GM13977 (cell line): ENCODE results near the gene MAK.
A peak's percentile ranks its signal among the peaks of the same experiment; 100 is the strongest.

ENCODE experiments used
- DNase-seq: peaks from one replicate; pipeline ENCODE4 v3.0.0; 2012; ENCODE audit warnings: low spot score
- in situ Hi-C: fragments of 300-500 bp; cut with MboI; formaldehyde crosslinking; loops from one replicate; pipeline ENCODE4 v1.12.0; 2022; ENCODE audit warnings: low sequenced_read_pairs, low pct_unique_long_range_greater_than_20kb, mixed read lengths, inconsistent platforms; ENCODE audit not compliant: unreplicated experiment
- TF ChIP-seq, protein P1 (sequence below): IDR thresholded peaks from 2 replicates; pipeline ENCODE4 v1.5.1; 2012; ENCODE audit warnings: mild to moderate bottlenecking, control low read depth; ENCODE audit not compliant: insufficient read depth; ENCODE audit errors: extremely low read depth, missing control alignments

MAK gene

DNA sequence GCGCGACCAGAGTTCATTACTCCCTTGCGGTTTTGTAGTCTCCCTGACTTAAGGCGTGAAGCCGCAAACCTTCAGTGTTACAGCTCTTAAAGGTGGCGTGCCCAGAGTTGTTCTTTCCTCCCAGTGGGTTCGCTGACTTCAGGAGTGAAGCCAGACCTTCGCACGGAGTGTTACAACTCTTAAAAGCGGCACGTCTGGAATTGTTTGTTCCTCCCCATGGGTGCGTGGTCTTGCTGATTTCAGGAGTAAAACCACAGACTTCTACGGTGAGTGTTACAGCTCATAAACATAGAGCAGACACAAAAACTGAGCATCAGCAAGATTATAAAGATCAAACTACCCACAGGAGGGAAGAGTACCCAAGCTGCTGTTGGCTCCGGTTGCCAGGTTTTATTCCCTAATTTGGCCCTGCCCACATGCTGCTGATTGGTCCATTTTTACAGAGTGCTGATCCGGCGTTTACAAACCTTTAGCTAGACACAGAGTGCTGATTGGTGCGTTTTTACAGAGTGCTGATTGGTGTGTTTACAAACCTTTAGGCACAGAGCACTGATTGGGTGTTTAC, 105.1 kb downstream of the MAK start:
- no peak for DNase-seq
- in situ Hi-C loops: no loop called here
- TF ChIP-seq, protein P1, sequence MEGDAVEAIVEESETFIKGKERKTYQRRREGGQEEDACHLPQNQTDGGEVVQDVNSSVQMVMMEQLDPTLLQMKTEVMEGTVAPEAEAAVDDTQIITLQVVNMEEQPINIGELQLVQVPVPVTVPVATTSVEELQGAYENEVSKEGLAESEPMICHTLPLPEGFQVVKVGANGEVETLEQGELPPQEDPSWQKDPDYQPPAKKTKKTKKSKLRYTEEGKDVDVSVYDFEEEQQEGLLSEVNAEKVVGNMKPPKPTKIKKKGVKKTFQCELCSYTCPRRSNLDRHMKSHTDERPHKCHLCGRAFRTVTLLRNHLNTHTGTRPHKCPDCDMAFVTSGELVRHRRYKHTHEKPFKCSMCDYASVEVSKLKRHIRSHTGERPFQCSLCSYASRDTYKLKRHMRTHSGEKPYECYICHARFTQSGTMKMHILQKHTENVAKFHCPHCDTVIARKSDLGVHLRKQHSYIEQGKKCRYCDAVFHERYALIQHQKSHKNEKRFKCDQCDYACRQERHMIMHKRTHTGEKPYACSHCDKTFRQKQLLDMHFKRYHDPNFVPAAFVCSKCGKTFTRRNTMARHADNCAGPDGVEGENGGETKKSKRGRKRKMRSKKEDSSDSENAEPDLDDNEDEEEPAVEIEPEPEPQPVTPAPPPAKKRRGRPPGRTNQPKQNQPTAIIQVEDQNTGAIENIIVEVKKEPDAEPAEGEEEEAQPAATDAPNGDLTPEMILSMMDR: no peak

DNA sequence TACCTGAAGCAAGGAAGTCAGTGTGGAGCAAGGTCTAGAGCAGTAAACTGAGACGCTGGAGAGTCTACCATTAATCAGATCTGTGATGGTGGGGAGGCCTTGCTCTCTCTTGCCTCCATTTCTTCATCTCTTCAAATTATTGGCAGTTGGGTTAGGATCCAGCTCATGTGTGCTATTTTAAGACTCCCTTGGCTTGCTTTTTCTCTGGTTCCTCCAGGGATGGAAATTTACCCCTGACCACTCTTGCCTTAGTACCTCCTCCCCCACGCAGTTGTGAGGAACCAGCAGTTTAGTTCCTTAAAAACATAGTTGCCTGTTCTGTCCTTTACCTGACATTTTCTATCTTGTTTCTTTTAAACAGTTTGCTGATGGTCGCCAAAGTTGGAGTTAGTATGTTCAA, 108.1 kb downstream of the MAK start:
- in situ Hi-C loops: no loop called here
- TF ChIP-seq, protein P1: no peak
- no peak for DNase-seq

DNA sequence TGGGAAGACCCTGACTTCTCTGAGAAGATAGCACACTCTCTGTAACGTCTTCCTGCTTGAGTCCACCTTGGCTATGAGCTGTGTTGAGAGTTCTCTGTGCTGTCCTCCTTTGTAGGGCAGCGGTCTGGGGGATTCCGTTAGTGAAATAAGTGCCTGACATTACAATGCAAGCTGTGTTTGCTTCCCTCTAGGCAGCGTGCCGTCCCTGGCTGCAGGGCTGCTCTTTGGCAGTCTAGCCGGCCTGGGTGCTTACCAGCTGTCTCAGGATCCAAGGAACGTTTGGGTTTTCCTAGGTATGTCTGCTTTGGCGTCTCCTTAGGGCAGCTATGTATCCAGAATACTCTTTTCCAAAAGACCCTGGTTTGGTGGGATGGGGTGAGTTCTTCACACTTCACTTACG, 112.6 kb downstream of the MAK start:
- DNase-seq: no peak
- TF ChIP-seq, protein P1: no peak
- in situ Hi-C loops: no loop called here

DNA sequence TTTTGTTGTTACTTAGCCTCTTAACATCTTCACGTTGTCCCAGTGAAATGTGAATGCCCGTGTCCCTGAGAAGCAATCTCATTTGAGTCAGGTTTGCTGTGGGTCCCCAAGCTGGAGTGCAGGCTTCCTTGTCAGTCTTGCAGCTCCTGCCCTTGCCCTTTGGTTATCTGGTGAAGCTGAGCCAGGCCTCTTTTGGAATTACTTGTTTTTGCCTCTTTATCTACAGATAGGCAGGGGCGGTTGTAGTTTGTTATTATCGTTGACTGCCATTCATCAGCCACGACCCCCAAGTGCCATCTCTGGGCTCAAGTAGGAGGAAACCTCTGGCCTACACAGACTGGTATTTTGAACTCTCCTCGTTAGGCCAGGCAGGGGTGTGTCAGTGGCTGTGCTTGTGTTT, 113.3 kb downstream of the MAK start:
- TF ChIP-seq, protein P1: no peak
- no peak for DNase-seq
- in situ Hi-C loops: no loop called here

DNA sequence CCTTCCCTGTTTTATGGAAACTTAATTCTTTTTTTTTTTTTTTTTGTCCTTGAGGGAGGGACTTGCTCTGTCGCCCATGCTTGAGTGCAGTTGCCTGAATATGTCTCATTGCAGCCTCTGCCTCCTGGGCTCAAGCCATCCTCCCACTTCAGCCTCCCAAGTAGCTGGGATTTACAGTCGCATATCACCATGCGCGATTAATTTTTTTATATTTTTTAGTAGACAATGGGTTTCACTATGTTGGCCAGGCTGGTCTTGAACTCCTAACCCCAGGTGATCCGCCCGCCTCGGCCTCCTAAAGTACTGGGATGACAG, 114.8 kb downstream of the MAK start:
- no peak for DNase-seq
- in situ Hi-C loops: no loop called here
- TF ChIP-seq, protein P1: no peak

DNA sequence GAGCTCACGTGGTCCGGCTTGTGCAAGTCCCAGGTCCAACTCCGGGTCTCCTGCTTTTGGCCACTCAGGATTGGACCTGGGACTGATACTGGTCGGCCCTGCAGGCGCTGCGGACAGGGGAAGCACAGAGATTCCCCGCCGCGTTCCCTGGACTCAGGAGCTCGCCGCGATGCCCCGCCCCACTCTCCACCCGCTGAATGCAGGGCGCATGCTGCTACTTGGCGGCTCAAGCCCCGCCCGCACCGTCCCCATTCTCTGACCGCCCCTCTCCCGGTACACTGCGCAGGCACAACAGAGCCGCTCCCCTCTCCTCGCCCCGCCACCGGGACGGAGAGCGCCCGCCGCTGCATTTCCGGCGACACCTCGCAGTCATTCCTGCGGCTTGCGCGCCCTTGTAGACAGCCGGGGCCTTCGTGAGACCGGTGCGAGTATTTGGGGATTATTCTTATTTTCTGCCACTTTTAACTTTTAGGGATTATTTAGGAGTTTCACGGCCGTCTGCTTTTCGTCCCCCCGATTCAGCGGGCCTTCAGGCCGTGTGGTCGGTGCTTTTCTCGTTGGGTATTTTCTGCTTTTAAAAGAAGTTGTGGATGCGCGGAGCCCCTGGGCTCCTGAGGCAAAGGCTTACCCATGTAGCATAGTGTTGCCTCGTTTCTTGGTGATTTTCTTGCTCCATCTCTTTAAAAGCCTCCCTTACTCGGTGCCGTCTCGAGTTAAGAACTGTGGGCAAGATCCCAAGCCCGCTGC, 115.3 kb downstream of the MAK start, which contains the start of gene TMEM14C:
Gene TMEM14C, plus strand, starts transcription at position 251 of the 747 bp plus-strand sequence. CDS start 1,544 bp downstream, outside the sequence.
- DNase-seq: peak; percentile 97
- TF ChIP-seq, protein P1: no peak
- in situ Hi-C loops: no loop called here
